Prostate gland (tissue), 2 donors: ENCODE results near the gene PLCB4.

Source experiments
- CTCF ChIP-seq, 4 experiments: fragments of 200-600 bp in 2 of 4; fragments of 450-650 bp in 2 of 4; sonication (generic) in 2 of 4; IDR thresholded peaks; 1 replicate in 3 of 4; 2 replicates in 1 of 4; pipeline ENCODE4 v1.5.1; 2016 to 2019; ENCODE audit warnings: antibody characterized with exemption in 4 of 4, mild to moderate bottlenecking in 2 of 4, moderate library complexity in 2 of 4
- POLR2A ChIP-seq: fragments of 450-650 bp; IDR thresholded peaks from one replicate; pipeline ENCODE4 v1.6.1; 2016; ENCODE audit warnings: antibody characterized with exemption, mild to moderate bottlenecking

- TF ChIP-seq CTCF (IDR thresholded peaks at IDR 0.05), result no peak
- no peak for TF ChIP-seq POLR2A
Measured at GRCh38 chr20:9235518-9235917, 166.6 kb downstream of the PLCB4 start.
